ENCODE measurements around the gene TOMM6. TPM values are rescaled to one million over a fixed set of nuclear protein-coding genes. Genes with fewer than 3 reads are reported as not detected.
"Not testable (repeated sequence)": the region's sequence is repeated elsewhere in the genome, so short reads cannot be mapped to it uniquely, and the experiment has no call there.

Gene TOMM6
- polyA plus RNA-seq, 1 donor, result 128 TPM

DNA sequence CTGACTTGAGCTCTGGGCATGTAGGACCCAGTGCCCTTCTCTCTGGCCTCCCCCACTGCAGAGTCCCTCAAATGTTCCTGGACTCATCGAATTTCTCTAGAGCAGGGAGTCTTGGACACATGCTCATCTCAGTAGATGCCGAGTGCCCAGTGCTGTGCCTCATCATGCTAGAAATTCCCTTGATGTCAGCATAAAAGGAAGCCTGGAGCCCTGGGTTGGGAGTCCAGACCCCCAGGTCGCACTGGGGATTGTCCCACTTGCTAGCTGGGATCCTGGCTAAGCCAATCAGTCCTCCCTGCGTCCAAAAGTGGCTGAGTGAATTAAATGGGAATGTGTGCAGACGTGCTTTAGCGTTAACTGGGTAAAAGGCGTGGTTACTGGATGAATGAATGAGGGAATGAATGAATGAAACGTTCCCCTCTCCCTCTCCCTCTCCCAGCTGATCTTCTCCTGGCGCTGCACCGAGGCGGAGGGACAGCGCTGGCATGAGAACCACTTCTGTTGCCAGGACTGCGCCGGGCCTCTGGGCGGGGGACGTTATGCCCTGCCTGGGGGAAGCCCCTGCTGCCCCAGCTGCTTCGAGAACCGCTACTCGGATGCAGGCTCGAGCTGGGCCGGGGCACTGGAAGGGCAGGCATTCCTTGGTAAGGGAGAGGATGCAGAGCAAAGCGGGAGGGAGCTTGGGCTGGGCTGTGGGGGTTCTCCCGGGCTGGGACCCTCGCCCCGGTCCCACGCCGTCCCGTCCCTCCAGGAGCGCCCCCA is 1.6 kb upstream of the TOMM6 start:
- no peak for DNase-seq

- DNase-seq, result peak; percentile 87
Observed at GRCh38 chr6:41786451-41787218, 859 bp upstream of the TOMM6 start.

DNA sequence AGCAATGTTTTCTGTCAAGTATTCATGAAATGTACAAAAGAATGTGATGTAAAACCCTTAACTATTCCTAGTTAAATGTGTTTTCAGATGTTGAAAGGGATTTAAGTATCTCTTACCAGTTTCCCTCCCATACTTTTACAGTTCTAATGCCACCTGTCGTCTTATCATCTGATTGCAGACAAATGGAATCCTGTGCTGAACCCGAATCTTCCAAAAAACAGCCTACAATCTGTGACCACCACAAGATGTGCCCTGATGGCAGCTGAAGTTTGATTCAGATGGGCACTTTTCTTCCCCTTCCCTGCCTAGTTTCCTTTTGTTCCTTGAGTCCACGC is 1.9 kb downstream of the TOMM6 start:
- no peak for DNase-seq

DNA sequence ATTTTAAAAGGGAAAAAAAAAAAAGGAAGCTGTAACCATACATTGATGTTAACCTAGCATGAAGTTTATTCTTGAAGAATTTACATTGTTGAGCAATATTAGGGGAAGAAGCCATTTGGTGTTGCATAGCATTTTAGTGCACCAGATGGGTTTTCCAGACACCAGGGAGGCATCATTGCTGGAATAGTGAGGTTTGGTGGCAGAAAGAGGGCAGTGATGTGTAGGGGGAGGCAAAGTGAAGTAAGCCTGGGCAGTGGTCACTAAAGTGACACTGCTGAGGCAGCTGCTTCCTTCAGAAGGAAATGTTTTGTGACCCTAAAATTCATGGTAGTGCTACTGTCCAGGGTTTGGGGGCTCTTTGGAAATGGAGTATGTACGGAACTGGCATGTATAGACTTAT is 2.6 kb downstream of the TOMM6 start:
- no peak for DNase-seq

GRCh38 chr6:41791305-41791704 is 3.8 kb downstream of the TOMM6 start:
- DNase-seq, result no peak

DNA sequence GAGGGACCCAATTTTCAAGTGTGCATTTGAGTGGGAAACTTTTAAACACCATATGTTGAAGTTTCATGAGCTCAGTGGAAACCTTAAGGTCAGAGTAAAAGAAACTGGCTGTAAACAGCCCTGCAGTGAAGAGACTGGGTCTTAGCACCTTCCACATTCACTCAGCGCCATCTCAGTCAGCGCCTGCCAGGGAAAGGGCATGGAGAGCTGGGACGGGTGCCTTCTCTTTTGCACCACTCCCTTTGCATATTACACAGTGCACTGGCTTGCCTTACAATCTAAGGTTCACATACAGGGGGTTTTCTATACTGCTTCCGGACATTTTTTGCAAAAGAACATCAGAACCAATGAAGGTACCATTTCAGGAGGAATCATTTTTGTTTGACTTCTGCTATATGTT is 4.5 kb downstream of the TOMM6 start:
- DNase-seq, result no peak

DNA sequence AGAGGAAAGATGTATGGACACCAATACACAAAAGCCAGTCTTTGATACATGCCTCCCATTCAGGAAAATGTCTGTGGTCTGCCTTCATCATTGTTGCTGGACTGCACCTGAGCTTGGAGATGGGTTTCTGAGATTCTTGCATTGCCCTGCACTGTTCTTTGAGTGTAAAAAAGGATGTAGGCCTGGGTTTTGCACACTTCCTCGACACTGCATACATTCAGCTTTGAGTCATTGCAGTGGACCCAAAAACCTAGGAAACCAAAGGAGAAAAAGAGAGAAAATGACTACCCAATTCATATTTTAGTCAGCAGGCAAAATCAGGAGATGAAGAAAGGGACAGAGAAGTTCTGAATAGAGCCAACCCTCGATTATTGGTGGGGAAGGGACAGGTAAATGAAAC is 9.0 kb downstream of the TOMM6 start:
- DNase-seq, result no peak

DNA sequence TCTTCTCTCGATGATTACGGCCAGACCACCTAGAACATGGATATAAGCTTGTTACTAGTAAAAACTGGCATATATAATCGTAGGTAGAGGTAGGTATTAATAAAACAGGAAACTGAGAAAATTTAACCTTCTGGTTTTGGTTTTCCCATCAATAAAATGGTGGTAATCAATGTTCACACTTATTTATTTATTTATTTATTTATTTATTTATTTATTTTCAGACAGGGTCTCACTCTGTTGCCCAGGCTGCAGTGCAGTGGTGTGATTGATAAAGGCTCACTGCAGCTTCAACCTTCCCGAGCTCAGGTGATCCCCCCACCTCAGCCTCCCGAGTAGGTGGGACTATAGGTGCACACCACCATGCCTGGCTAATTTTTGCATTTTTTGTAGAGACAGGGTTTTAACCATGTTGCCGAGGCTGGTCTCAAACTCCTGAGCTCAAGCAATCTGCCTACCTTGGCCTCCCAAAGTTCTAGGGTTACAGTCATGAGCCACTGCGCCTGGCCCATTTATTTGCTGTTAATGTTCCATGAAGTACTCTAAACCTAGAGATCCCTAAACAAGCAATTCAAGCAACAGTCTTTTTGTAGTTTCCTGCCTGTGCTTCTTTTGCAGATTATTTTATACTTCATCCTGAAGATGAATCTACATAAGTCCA is 11.5 kb downstream of the TOMM6 start:
- DNase-seq, result no peak

GRCh38 chr6:41799559-41799911 is 12.0 kb downstream of the TOMM6 start:
- no peak for DNase-seq

DNA sequence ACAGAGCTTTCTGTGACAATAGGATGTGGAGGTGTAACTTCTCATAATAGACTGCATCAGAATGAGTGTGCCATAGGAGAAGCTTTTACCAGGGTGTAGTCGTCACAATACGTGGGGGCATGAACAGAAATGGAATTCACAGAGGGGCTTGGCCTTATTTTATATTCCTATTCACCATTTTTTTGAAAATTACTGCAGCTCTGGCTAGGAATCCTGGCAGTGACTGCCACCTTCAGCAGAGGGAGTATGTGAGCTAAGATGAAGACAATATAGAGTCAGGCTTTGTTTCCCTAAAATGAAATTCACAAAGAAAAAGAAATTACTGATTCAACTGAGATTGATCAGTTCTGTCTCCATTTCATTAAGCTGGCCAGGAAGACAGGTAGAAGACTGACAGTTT is 13.9 kb downstream of the TOMM6 start:
- DNase-seq, result no peak

GRCh38 chr6:41805830-41806774 is 18.6 kb downstream of the TOMM6 start:
- no peak for DNase-seq

DNA sequence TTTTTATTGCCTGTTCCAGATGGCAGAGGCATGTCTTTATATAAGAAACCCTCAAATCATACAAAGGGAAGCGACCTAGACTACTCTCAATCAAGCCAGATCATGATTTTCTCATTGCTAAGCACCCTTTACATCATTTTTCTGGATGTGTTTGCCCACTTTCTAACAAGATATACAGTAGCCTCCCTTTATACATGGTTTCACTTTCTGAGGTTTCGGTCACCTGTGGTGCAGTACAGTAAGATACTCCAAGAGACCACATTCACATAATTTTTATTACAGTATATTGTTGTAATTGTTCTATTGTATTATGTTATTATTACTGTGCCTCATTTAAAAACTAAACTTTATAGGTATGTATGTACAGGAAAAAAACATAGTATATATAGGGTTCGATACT is 23.6 kb downstream of the TOMM6 start:
- no peak for DNase-seq

DNA sequence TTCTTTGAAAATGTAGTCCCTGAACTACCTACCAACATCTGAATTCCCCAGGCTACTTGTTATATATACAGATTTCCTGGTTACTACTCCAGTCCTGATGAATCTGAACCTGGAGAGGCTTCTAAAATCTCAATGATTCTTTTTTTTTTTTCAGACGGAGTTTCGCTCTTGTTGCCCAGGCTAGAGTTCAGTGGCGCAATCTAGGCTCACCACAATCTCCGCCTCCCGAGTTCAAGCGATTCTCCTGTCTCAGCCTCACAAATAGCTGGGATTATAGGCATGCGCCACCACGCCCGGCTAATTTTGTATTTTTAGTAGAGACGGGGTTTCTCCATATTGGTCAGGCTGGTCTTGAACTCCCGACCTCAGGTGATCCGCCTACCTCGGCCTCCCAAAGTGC is 24.5 kb downstream of the TOMM6 start:
- DNase-seq, result not testable (repeated sequence)

DNA sequence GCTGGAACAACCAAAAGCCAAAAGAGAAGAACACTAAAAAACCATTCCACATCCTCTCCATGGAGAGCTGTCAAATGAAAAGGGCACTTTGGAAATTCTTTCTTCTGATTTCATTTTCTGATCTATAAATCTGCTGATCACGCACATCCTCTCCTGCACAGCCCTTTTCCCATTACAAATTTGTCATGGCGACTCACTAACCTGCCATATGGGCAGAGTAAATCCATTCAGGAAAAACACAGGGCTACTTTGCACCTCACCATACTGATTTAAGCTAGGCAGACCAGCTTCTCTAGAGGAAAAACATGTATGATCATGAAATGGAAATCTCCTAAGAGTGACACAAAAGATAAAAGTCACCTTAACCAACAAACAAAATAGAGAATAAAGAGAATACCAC is 26.0 kb downstream of the TOMM6 start:
- no peak for DNase-seq

DNA sequence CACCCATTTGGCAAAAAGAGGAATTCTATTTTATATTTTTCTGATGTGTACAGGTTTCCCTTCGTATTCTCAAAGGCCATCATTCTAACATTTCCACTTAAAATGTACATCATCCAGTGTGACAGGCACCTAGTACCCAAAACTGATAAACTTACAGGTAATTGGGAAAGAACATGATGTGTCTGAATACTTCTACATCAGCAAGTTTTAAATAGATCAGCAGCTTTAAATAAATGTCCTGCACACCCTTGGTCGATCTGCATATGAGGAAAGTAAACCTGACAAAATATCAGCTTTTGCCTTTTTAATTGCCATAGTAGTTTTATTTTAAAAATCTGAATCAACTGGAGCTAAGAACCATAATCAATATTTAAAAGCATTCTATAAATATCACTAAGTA is 26.5 kb downstream of the TOMM6 start:
- DNase-seq, result no peak

DNA sequence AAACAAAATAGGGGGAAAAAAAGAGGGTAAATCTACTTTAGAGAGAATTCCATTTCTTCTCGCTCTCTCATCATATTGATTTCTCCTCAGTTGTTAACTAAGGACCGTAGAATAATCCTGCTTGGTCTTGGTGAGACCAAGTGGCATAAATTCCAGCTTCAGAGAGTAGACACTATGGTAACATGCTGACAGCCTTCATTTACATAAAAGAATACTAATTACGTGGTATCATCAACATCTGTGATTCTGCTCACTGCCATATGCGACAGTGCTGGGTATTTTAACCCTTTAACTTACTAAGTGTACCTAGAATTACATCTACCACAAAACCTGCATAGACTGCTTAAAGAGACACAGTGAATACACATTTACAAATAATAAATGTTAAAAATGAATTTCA is 27.1 kb downstream of the TOMM6 start:
- DNase-seq, result no peak

DNA sequence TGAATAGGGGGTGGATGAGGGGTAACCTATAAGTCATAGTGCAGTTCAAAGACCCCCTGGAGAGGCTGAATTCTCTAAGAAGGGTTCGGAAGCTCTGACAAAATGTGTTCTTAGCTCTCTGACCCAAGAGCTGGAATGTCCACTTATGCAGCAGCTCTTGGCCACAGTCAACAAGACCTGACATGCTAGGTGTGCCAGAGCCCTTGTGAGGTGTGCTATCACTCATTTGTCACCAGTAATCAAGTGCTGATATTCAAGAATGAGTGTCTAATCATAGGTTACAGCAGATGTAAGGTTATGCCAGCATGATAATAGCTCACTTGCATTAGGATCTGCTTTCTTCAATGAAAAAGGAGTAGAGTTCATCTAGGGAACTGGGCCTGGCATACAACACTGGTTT is 28.1 kb downstream of the TOMM6 start:
- DNase-seq, result no peak

- DNase-seq, result no peak
Observed at GRCh38 chr6:41818271-41819054, 31.0 kb downstream of the TOMM6 start.

DNA sequence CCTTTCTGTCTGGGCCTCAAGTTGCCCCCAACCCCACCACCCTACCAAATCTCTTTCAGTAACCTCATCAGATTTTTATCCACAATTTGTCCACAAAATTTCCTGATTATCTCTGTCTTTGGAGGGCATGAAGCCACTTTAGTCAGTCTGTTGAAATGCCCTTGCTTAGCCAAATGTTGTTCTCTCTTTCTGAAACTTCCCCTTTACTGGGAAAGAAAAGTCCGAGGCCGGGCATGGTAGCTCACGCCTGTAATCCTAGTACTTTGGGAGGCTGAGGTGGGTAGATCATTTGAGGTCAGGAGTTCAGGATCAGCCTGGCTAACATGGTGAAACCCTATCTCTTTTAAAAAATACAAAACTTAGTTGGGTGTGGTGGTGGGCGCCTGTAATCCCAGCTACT is 33.8 kb downstream of the TOMM6 start:
- DNase-seq, result no peak

DNA sequence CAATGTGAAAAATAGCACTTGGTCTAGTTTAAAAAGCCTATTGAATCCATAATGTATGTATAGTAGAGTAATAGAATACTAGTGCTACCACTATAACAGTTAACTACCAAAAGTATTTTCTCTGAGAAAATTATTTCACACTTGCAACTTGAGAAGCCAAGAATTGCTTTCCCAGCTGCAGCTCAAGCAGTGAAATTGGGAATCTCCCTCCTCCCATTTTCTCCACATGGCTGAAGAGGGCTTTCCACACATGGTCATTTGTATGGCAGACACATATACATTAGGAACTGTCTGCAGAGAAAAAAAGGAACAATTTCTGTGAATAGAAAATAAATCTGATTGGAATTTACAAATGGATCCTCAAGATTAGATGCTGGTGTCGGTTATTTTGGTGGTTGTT is 34.5 kb downstream of the TOMM6 start:
- no peak for DNase-seq

DNA sequence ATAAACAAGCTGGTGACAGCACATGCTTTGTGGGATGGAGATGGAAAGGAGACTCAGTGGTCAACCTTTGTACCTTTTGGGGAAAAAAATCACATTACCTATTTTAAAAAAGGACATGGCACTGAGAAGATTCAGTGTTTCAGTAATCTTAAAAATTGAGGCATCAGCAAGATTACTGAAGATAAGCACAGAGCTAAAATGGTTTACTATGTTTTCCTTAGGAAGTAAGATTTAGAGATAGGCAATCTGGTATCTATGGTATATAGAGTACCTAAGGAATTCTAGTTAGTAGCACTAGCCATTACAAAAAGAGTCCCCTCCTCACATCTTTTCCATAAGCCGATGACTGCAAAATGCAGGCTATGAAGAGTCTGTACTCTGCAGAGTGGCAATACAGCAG is 35.7 kb downstream of the TOMM6 start:
- no peak for DNase-seq

All from hindlimb muscle (tissue), 1 donor.